Gastroesophageal sphincter (tissue), 3 donors: ENCODE results near the gene MEF2C.

Source experiments
- CTCF ChIP-seq, 4 experiments: fragments of 200-600 bp in 2 of 4; fragments of 450-650 bp in 2 of 4; sonication (generic) in 1 of 4; IDR thresholded peaks; one replicate each; pipeline ENCODE4 v1.5.1; 2017 to 2019; ENCODE audit warnings: antibody characterized with exemption in 4 of 4, mild to moderate bottlenecking in 2 of 4, moderate library complexity in 2 of 4
- POLR2A ChIP-seq, 2 donors: fragments of 450-650 bp; IDR thresholded peaks; one replicate each; pipeline ENCODE4 v1.6.1; 2017; ENCODE audit warnings: antibody characterized with exemption in 2 of 2, mild to moderate bottlenecking in 2 of 2, moderate library complexity in 1 of 2
- POLR2AphosphoS5 ChIP-seq: sonication (generic); formaldehyde crosslinking; IDR thresholded peaks from one replicate; pipeline ENCODE4 v1.6.1; 2017; ENCODE audit warnings: antibody characterized with exemption

DNA sequence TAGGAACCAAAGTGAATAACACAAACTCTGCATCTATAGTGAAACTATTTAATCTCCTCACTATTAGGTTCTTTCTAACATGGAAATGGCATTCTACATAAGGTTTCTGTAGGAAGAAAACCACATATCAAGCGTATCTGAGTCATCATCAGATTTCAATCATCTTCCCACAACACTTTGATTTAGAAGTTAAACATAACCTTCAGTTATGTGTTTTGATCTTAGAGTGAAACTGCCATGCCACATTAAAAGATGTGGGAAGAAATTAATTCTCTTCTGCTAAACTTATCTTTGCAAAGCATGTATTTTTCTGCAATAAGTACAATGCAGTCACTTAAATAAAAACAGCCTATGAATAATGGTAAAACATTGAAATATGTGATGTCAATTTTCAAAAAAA is 55.0 kb downstream of the MEF2C start:
- TF ChIP-seq POLR2A (IDR thresholded peaks at IDR 0.05) (no peak), CTCF (IDR thresholded peaks at IDR 0.05) (no peak), POLR2AphosphoS5 (no peak)
